ENCODE data around the gene ATF7.
"Not testable (repeated sequence)": the region's sequence is repeated elsewhere in the genome, so short reads cannot be mapped to it uniquely, and the experiment has no call there.

ATF7 gene

GRCh38 chr12:53626702-53627169 lies 554 bp upstream of the ATF7 start:
- DNase-seq, result no peak

- no peak for DNase-seq
Measured at GRCh38 chr12:53625373-53625945, 723 bp downstream of the ATF7 start.

- no peak for DNase-seq
Measured at GRCh38 chr12:53624956-53625355, 1.2 kb downstream of the ATF7 start.

GRCh38 chr12:53624458-53624857 lies 1.7 kb downstream of the ATF7 start:
- DNase-seq, result no peak

- no peak for DNase-seq
Measured at GRCh38 chr12:53623548-53624385, 2.4 kb downstream of the ATF7 start.

- DNase-seq, result no peak
Measured at GRCh38 chr12:53622724-53623123, 3.5 kb downstream of the ATF7 start.

GRCh38 chr12:53618275-53618674 lies 7.9 kb downstream of the ATF7 start:
- no peak for DNase-seq

GRCh38 chr12:53617700-53618099 lies 8.5 kb downstream of the ATF7 start:
- DNase-seq, result no peak

- DNase-seq, result no peak
Measured at GRCh38 chr12:53616950-53617349, 9.2 kb downstream of the ATF7 start.

- DNase-seq, result no peak
Measured at GRCh38 chr12:53613821-53614220, 12.4 kb downstream of the ATF7 start.

- no peak for DNase-seq
Measured at GRCh38 chr12:53612978-53613377, 13.2 kb downstream of the ATF7 start.

- no peak for DNase-seq
Measured at GRCh38 chr12:53611304-53611703, 14.9 kb downstream of the ATF7 start.

GRCh38 chr12:53606688-53607087 lies 19.5 kb downstream of the ATF7 start:
- not testable (repeated sequence) for DNase-seq

- DNase-seq, result no peak
Measured at GRCh38 chr12:53604581-53604980, 21.6 kb downstream of the ATF7 start.

- no peak for DNase-seq
Measured at GRCh38 chr12:53603804-53604203, 22.4 kb downstream of the ATF7 start.

GRCh38 chr12:53603196-53603595 lies 23.0 kb downstream of the ATF7 start:
- DNase-seq, result no peak

GRCh38 chr12:53602176-53602864 lies 23.9 kb downstream of the ATF7 start:
- DNase-seq, result no peak

- no peak for DNase-seq
Measured at GRCh38 chr12:53601296-53601847, 24.8 kb downstream of the ATF7 start.

GRCh38 chr12:53600490-53601295 lies 25.5 kb downstream of the ATF7 start:
- DNase-seq, result no peak

- no peak for DNase-seq
Measured at GRCh38 chr12:53599579-53599978, 26.6 kb downstream of the ATF7 start.

- not testable (repeated sequence) for DNase-seq
Measured at GRCh38 chr12:53598971-53599370, 27.2 kb downstream of the ATF7 start.

GRCh38 chr12:53596920-53597363 lies 29.2 kb downstream of the ATF7 start:
- DNase-seq, result no peak

All from activated gamma-delta T cell treated with Interleukin-2 at 50 U/mL for 16 hours (primary cell).